GM12892 (cell line): ENCODE results near the gene OLFM2.
A peak's percentile ranks its signal among the peaks of the same experiment; 100 is the strongest.

ENCODE experiments used
- DNase-seq: peaks from one replicate; pipeline ENCODE4 v3.0.0; 2011; ENCODE audit not compliant: insufficient read length
- FAIRE-seq: peaks from 2 replicates; lab custom pipeline; 2011; peaks lifted over from hg19 to GRCh38; lab: Jason Lieb, UNC
- POLR2A ChIP-seq: IDR thresholded peaks from 2 replicates; pipeline ENCODE4 v1.6.1; 2011; ENCODE audit warnings: low read depth, low read length, control low read depth
- POLR2AphosphoS5 ChIP-seq: IDR thresholded peaks from 2 replicates; pipeline ENCODE4 v1.6.1; 2011; ENCODE audit warnings: low read depth, low read length, control low read depth
- TAF1 ChIP-seq: IDR thresholded peaks from 2 replicates; pipeline ENCODE4 v1.6.1; 2011; ENCODE audit warnings: low read depth, mild to moderate bottlenecking, control low read depth, low read length, borderline replicate concordance

The OLFM2 gene

GRCh38 chr19:9871626-9872338, 64.5 kb downstream of the OLFM2 start:
- no peak for TF ChIP-seq POLR2A
- TF ChIP-seq TAF1: no peak
- DNase-seq (no peak), FAIRE-seq (no peak)

- DNase-seq: no peak
- no peak for FAIRE-seq
- TF ChIP-seq POLR2A: no peak
- no peak for TF ChIP-seq POLR2AphosphoS5
- TF ChIP-seq TAF1: no peak
These were observed 67.2 kb downstream of the OLFM2 start for GRCh38 chr19:9868983-9869617.

GRCh38 chr19:9865732-9866501, 70.4 kb downstream of the OLFM2 start:
- no peak for DNase-seq
- no peak for FAIRE-seq
- TF ChIP-seq POLR2A (no peak), POLR2AphosphoS5 (no peak), TAF1 (no peak)

- no peak for TF ChIP-seq POLR2AphosphoS5
- no peak for TF ChIP-seq TAF1
- TF ChIP-seq POLR2A: no peak
- DNase-seq (no peak), FAIRE-seq (no peak)
These were observed 72.6 kb downstream of the OLFM2 start for GRCh38 chr19:9863759-9864158.

GRCh38 chr19:9862938-9863337, 73.4 kb downstream of the OLFM2 start:
- DNase-seq: no peak
- TF ChIP-seq POLR2AphosphoS5 (no peak), TAF1 (no peak), POLR2A (no peak)
- no peak for FAIRE-seq

GRCh38 chr19:9861503-9861902, 74.8 kb downstream of the OLFM2 start:
- TF ChIP-seq POLR2A (no peak), POLR2AphosphoS5 (no peak), TAF1 (no peak)
- FAIRE-seq (no peak), DNase-seq (no peak)

GRCh38 chr19:9860407-9860806, 75.9 kb downstream of the OLFM2 start:
- DNase-seq (no peak), FAIRE-seq (no peak)
- TF ChIP-seq POLR2A (no peak), POLR2AphosphoS5 (no peak), TAF1 (no peak)

GRCh38 chr19:9858766-9859165, 77.5 kb downstream of the OLFM2 start:
- TF ChIP-seq POLR2AphosphoS5 (no peak), TAF1 (no peak), POLR2A (no peak)

GRCh38 chr19:9857920-9858746, 78.2 kb downstream of the OLFM2 start:
- TF ChIP-seq POLR2AphosphoS5: no peak
- TF ChIP-seq TAF1: no peak
- TF ChIP-seq POLR2A: no peak
- FAIRE-seq (peak; percentile 66), DNase-seq (no peak)

More at GRCh38 chr19:9858766-9859165, 77.5 kb downstream of the OLFM2 start:
- DNase-seq: no peak
- no peak for FAIRE-seq

- DNase-seq: no peak
- no peak for TF ChIP-seq TAF1
- no peak for TF ChIP-seq POLR2A
- TF ChIP-seq POLR2AphosphoS5: no peak
- FAIRE-seq: no peak
These were observed 79.1 kb downstream of the OLFM2 start for GRCh38 chr19:9857076-9857721.
